CD4-positive, alpha-beta T cell treated with Interleukin-4 for 1 hour (primary cell): Measurements from ENCODE around the gene NLRC5.

Source experiments
- DNase-seq, 2 donors: peaks; one replicate each; pipeline ENCODE4 v3.0.0-alpha.2; 2020 to 2022

Gene NLRC5, protein sequence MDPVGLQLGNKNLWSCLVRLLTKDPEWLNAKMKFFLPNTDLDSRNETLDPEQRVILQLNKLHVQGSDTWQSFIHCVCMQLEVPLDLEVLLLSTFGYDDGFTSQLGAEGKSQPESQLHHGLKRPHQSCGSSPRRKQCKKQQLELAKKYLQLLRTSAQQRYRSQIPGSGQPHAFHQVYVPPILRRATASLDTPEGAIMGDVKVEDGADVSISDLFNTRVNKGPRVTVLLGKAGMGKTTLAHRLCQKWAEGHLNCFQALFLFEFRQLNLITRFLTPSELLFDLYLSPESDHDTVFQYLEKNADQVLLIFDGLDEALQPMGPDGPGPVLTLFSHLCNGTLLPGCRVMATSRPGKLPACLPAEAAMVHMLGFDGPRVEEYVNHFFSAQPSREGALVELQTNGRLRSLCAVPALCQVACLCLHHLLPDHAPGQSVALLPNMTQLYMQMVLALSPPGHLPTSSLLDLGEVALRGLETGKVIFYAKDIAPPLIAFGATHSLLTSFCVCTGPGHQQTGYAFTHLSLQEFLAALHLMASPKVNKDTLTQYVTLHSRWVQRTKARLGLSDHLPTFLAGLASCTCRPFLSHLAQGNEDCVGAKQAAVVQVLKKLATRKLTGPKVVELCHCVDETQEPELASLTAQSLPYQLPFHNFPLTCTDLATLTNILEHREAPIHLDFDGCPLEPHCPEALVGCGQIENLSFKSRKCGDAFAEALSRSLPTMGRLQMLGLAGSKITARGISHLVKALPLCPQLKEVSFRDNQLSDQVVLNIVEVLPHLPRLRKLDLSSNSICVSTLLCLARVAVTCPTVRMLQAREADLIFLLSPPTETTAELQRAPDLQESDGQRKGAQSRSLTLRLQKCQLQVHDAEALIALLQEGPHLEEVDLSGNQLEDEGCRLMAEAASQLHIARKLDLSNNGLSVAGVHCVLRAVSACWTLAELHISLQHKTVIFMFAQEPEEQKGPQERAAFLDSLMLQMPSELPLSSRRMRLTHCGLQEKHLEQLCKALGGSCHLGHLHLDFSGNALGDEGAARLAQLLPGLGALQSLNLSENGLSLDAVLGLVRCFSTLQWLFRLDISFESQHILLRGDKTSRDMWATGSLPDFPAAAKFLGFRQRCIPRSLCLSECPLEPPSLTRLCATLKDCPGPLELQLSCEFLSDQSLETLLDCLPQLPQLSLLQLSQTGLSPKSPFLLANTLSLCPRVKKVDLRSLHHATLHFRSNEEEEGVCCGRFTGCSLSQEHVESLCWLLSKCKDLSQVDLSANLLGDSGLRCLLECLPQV (N-terminal part only)

DNA sequence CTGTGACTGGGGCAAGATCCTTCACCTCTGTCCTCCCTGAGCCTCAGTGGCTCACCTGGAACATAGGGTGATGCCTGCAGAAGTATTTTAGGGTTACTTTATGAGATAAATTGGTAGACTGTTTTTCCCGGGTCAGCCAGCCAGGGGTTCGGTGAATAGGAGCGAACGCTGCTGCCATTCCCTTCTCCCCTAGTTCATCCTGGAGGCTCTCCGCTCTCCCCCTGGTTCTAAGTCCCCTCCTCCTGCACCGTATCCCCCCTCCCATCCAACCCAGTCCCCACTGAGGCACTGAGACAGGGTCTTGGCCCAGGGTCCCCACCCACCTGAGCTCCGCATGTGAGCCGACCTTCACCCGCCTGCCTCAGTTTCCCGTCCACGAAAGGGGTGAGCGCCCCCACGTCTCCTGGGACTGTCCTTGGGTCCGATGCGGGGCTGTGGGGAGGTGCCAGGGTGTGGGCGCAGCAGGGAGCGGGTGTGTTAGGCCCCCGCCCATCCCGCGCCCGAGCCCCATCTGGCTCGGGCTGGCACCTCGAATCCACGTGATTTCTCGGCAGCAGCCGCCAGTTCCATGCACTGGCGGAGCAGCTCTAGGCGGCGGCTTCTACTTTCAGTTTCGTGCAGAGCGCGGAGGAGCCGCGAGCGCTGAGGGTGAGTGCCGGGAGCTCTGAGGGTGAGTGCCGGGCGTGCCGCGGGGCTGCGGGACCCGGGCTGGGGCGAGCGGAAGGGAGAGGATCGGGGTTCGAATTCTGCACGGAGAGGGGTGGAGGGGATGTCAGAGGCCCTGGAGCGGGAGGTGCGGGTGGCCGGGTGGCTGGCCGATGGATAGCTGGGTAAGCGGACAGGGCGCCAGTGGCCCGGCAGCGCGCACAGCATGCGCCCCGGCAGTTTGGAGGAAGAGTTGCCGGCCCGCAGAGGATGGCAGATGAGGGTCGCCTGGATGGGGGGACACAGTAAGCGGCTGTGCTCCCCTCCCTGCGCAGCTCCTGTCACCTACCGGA, at the start of gene NLRC5:
NLRC5 (plus strand) TSS at position 610 of the 998 bp plus-strand sequence. CDS start 31,156 bp downstream, outside the sequence.
- peak; percentile 92 for DNase-seq

DNA sequence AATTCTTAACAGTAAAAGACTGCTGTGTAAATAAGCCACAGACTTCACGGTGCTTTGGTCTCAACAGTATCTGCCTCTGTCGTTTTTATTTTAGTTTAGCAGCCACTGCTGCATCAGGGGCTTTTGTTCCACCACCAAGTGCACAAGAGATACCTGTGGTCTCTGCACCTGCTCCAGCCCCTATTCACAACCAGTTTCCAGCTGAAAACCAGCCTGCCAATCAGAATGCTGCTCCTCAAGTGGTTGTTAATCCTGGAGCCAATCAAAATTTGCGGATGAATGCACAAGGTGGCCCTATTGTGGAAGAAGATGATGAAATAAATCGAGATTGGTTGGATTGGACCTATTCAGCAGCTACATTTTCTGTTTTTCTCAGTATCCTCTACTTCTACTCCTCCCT, 49.6 kb upstream of the NLRC5 start:
- DNase-seq, result peak in 1 of 2 donors; percentile 24

DNA sequence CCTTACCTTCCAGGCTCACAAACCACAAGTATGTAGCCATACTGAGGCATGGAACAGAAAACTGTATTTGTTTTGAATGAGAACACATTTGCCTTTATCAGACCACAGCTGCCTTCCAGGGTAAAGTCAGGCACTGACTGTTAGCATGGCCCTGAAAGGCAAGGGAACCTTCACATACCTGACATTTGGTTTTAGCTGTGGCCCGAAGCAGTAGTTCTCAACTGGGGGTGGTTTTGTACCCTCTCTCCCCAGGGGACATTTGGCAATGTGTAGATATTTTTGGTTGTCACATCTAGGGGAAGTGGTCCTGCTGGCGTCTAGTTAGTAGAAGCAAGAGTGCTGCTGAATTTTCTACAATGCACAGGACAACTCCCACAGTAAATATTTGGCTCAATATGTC, 48.3 kb upstream of the NLRC5 start:
- DNase-seq, result no peak

DNA sequence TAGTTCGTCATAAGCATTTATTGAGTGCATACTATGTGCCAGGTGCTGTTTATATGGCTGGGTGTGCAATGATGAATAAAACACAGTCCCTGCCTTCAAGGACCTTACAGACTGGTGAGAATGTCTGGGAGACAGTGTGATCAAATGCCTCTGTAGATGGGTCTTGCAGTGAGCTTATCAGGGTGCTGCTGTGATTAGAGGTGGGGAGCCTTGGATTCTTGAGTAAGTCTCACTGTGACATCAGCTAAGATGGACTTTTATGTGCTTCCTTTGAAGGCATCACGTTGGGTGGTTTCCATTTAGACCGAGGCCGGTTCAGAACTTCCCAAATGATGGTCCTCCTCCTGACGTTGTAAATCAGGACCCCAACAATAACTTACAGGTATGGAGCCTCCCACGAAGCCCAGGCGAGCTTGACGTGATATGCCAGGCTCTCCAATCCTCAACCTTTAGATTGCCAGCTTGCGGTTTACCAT, 47.5 kb upstream of the NLRC5 start:
- no peak for DNase-seq

DNA sequence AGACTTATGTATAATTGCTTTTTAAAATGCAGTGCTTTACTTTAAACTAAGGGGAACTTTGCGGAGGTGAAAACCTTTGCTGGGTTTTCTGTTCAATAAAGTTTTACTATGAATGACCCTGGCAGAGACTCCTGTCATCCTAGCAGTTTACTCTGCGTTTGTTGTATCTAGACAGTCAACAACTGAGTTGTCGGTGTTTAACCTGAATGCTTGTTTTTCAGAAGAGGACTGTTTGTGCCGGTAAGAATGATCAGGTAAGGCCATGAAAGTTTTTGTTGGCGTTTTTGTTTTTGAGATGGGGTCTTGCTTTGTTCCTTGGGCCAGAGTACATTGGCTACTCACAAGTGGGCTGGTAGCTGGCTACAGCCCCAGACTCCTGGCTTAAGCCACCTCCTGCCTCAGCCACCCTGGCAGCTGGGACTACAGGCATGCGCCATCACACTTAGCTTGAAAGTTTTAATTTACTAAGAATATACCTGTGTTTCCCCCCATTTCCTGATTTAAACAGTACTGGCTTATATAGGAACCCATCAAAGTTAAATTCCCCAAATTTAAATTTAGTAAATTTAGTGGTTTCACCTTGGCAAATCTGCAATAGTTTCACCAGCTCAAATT, 45.5 kb upstream of the NLRC5 start:
- DNase-seq, result no peak

DNA sequence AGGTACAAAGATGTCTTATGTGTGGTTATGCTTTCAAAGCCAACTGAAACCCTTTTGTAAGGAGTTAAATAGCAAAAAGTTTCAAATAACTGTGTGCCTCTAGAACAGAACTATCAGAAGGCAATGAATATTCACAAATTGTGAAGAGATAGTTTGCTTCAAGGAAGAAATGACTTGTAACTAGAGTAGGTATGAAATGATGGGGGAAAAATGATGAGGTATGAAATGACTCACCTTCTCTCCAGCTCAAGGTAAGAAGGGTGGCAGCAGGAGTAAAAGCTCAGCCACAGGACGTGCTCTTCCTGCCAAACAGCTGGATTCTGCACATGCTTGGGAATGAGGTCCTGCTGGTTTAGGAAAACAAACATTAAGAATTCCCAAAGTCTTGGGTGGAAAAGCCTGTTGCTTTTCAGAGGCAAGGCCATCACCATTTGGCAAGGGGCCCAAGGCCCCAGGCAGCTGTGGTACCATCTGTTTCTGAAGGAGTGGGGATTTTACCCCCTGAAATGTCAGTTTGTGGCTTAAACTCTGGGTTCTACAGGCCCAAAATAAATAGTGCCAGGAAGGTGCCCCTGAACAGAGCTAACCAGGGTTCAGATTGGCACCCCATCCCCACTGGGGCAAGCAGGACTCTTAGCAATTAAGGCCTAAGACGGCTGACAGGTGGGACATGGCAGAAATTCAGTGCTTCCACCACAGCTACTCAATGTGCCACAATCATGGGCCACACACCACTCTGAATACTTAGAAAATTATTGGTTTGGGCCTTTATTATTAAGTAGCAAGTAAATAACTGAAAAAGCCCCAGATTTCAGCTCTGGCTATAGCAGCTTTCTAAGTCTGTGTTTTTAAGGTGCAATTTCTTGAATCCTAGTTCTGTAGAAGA, 44.2 kb upstream of the NLRC5 start:
- no peak for DNase-seq

DNA sequence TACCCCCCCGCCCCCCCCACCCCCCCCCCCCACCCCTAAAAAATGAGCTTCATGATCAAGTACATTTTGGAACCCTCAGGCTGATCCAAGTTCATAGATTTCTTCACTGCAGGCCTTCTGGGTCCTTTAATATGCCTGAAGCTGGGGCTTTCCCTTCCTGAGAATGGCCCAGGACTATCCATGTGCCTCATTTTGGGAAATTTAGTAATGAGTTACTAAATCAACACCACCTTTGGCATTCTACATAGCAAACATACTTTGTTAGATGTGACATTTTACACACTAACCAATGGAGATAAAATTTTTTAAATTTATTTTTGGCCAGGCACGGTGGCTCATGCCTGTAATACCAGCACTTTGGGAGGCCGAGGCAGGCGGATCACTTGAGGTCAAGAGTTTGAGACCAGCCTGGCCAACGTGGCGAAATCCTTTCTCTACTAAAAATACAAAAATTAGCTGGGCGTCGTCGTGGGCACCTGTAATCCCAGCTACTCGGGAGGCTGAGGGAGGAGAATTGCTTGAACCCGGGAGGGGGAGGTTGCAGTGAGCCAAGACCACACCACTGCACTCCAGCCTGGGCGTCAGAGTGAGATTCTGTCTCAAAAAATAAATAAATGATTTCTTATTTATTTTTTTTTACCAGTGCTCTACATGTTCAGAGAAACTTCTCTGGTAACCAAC, 43.4 kb upstream of the NLRC5 start:
- DNase-seq, result no peak

DNA sequence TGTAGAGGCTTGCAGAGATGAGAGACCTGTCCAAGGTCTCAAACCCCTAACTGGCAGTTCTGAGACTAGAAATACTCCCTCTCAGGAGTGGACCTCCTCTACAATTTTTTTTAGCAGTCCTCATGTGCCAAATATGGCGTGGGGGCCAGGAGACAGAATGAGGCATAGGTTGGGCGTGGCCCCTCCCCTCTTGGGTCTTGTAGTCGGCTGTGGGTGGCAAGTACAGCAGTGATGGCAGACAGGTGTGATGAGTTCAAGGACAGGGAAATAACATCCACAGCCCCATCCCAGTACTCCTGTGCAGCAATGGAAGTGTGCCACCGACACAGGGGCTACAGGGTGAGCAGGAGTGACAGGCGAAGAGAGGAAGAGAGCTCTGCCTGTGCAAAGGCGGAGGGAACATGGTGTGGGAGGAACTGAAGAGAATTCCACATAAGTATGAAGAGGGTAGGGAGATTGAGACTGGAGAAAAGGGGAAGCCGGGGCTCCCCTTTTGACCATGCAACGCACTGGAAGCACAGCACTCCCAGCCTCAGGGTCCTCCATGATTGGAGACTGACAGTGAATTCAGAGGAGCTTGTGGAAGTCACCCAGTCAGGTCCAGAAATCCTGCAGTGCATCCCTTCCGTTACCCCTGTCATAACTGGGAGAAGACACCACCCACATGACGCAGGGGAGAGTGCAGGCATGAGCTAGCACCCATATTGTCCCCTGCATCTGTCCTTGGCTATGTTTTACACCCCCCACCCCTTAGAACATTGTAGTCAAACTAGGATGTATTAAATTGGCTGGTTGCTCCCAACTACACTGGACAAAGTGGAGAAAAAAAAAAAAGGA, 42.4 kb upstream of the NLRC5 start:
- no peak for DNase-seq

DNA sequence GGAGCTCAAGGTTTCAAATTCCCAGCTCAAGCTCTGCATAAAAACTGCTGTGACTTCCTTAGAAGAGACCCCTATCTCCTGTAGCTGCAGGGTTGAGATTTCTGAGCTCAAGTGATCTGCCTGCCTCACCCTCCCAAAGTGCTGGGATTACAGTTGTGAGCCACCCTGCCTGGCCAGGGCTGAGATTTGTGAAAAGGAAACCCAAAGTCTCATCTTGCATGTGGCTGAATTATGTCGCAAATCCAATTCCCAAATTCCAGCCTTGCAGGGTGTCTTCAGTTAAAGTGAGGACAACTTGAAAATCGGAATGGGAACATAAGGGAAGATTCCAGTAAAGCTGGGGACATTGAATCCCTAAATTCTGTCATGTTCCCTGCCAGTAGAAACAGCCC, 41.8 kb upstream of the NLRC5 start:
- DNase-seq, result no peak

DNA sequence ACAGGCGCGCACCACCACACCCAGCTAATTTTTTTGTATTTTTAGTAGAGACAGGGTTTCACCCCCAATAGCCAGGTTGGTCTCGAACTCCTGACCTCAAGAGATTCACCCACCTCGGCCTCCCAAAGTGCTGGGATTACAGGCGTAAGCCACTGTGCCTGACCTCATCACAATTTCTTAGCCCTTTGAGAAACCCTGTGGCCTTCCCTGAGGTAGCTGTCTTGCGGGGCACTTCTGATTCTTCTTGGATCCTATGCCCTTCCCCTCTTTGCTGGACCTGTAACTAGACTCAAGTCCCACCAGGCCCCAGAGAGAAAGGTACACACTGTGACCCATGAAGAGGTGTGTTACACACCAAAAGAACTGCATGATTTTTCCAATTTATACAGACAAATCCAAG, 41.1 kb upstream of the NLRC5 start:
- DNase-seq, result no peak

DNA sequence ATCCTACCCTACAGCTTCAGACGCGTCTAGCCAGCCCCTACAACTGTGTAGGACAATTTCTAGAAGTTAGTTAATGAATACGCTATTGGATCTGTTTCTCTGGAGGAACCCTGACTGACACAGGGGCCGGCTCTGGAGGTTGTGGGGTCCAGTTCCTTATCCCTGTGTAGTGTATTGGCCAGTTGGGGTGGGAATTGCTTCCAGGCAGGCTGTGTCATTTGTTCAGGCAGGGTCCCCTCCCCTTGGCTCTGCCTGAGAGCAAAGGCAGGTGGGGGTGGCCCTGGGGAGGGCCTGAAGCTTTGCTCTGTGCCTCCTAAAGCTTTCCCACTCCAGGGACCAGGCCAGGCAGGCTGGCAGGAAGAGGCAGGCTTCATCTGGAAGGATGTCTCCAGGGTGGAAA, 39.3 kb upstream of the NLRC5 start:
- no peak for DNase-seq

DNA sequence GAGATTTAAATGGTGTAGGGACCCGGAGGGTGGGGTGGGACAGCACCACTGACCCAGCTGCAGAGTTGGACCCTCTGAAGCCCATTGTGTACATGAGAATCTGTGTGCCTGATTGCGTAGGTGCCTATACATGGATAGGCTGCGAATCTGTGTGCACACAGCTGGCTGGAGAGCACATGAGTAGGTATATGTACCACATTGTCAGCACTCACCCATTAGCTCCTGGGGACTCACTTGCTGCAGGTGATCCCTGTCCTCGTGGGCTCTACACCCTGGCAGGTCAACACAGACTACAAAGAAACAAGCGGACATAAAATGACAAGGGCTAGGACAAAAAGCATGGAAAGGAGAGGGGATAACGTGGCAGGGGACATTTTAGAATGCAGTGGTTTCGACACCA, 38.9 kb upstream of the NLRC5 start:
- no peak for DNase-seq

DNA sequence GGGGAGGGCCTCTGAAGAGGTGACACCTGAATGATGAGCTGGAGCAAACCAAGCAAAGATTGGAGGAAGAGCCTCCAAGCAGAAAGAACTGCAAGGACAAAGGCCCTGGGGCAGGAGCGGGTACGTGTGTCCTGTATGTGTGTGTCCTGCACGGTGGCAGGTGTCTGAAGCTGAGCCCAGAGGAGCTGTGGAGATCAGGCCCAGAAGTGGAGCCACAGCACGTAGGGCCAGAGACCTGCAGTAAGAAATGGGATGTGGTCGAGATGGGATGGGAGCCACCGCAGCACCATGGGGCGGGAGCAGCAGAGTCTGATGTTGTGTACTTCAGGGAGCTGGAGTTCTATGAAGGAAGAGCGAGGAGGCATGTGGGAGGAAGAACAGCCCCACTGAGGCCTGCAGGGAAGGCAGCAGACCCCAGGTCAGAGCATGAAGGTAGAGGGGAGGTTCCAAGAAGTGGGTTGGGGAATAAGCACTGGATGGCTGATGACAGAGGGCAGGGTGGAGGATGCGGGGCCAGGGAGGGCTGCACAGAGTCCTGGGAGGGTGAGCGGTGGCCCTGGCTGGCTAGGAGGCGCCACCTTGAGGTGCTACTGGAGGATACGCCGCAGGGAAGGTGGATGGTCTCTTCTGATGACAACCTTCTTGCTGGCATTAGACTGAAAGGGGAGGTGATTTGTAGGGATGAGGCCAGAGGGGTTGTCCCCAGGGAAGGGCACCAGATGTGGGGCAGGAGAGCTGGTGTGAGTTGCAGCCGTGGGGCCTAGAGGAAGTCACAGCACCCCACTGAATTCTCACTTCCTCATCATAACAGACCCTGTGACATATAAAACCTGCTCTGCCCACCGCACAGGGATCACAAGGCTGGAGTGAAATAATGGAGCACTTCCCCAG, 38.2 kb upstream of the NLRC5 start:
- DNase-seq, result peak; percentile 53 to 61

DNA sequence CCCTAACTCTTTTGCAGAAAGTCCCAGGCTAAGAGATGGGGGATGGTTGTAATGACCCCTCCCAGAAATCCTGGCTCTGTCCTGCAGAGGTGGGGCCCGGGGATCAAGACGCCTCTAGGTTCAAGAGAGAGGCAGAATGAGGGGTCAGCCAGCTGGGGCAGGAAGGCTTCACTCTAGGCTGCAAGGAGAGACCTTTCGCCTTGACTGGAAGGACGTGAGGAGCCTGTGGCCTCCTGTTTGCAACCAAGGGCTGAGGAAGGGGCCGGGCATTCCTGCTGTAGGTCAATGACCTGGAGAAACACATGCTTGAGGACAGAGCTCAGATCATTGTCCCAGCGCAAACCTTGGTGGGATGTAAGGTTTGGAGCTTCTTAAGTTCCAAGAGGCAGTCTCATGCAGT, 36.4 kb upstream of the NLRC5 start:
- no peak for DNase-seq

DNA sequence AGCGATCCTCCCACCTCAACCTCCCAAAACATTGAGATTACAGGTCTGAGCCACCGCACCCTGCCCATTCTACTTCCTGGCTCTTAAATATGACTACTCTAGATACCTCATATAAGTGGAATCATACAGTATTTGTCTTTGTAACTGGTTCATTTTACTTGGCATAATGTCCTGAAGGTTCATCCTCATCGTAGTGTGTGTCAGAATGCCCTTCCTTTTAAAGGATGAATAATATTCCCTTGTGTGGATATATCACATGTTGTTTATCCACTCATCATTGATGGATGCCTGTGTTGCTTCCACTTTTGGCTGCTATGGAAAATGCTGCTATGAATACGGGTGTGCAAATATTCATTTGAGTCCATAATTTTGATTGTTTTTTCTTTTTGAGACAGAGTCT, 33.3 kb upstream of the NLRC5 start:
- DNase-seq, result no peak

DNA sequence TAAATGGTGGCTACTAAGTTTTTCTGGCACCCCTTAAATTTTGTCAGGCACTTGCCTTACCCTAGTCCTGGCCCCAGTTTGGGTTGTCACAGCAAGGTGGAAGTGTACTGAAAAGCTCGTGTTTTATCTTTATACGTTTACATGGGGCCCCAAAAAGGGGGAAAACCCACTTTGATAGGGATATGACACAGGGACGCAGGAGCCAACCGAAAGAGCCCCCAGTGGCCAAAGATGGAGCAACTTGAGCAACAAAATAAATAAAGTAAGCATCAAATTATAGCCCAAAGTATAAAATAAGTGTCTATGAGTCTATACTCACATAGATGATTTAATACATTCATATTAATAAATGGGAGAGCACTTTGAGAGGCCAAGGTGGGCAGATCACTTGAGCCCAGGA, 32.6 kb upstream of the NLRC5 start:
- DNase-seq, result no peak

DNA sequence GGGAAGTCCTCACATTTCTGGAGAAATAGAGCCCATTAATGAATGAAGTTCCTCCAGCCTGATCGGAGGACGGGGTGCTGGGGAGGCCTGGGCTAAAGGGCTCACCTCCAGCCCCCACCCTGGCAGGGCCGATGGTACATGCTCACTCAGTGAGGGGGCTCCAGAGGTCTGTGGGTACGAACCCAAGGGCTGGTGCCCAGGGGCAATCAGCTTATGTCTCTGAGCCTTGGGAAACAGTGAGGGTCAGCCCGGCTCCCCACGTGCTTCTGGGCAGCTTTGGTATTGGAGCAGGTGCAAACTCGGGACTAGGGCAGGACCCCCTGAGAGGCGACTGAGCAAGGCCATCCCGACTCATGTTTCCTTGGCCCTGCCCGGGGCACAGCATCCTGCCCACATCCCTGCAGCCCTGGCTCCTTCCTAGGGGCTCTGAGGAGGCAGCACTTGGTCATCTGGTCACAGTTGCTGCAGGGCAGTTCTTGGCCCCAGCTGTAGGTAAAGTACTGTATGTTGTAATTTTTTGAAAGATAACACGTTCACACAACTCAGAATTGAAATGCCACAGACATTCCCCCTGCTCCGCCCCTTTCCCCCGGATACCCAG, 28.6 kb upstream of the NLRC5 start:
- no peak for DNase-seq
